ENCODE measurements around the gene GAL3ST1.
"Not testable (repeated sequence)": the region's sequence is repeated elsewhere in the genome, so short reads cannot be mapped to it uniquely, and the experiment has no call there.

Gene GAL3ST1

GRCh38 chr22:30596886-30597285 is 22.4 kb upstream of the GAL3ST1 start:
- H3K4me1 ChIP-seq (ENCODE audit: control insufficient read depth, insufficient read depth, low read length) = no peaks in the 10 kb centered on the region
- peaks cover 8% of the 10 kb centered on the region; the same call in 1 of the 2 replicates for H3K27me3 ChIP-seq (ENCODE audit: control insufficient read depth, insufficient read depth, low read length)
- no peaks in the 10 kb centered on the region for H3K36me3 ChIP-seq (ENCODE audit: control insufficient read depth, insufficient read depth, low read length)
- no peak overlapping the region for H3K27ac ChIP-seq (ENCODE audit: low read depth, low read length)
- no peaks in the 10 kb centered on the region for H3K9me3 ChIP-seq (ENCODE audit: control insufficient read depth, insufficient read depth, low read length)
- no peak overlapping the region for H3K9ac ChIP-seq (ENCODE audit: low read depth, low read length)
- H3K4me3 ChIP-seq (ENCODE audit: low read depth, low read length) = no peak overlapping the region

GRCh38 chr22:30596199-30596598 is 21.7 kb upstream of the GAL3ST1 start:
- Histone ChIP-seq H3K27me3 (ENCODE audit: control insufficient read depth, insufficient read depth, low read length) (peaks cover 8% of the 10 kb centered on the region; the same call in 1 of the 2 replicates), H3K36me3 (ENCODE audit: control insufficient read depth, insufficient read depth, low read length) (no peaks in the 10 kb centered on the region), H3K9ac (ENCODE audit: low read depth, low read length) (no peak overlapping the region), H3K4me1 (ENCODE audit: control insufficient read depth, insufficient read depth, low read length) (no peaks in the 10 kb centered on the region), H3K27ac (ENCODE audit: low read depth, low read length) (no peak overlapping the region), H3K9me3 (ENCODE audit: control insufficient read depth, insufficient read depth, low read length) (no peaks in the 10 kb centered on the region), H3K4me3 (ENCODE audit: low read depth, low read length) (no peak overlapping the region)

GRCh38 chr22:30592360-30592713 is 17.9 kb upstream of the GAL3ST1 start:
- H3K4me3 ChIP-seq (ENCODE audit: low read depth, low read length); H3K27ac ChIP-seq (ENCODE audit: low read depth, low read length); H3K4me1 ChIP-seq (ENCODE audit: control insufficient read depth, insufficient read depth, low read length); H3K9me3 ChIP-seq (ENCODE audit: control insufficient read depth, insufficient read depth, low read length); H3K27me3 ChIP-seq (ENCODE audit: control insufficient read depth, insufficient read depth, low read length); H3K9ac ChIP-seq (ENCODE audit: low read depth, low read length): not testable (repeated sequence)
- H3K36me3 ChIP-seq (ENCODE audit: control insufficient read depth, insufficient read depth, low read length) = peaks cover 27% of the 10 kb centered on the region

- H3K27me3 ChIP-seq (ENCODE audit: control insufficient read depth, insufficient read depth, low read length) = peaks cover 8% of the 10 kb centered on the region; the same call in 1 of the 2 replicates
- peaks cover 32% of the 10 kb centered on the region for H3K36me3 ChIP-seq (ENCODE audit: control insufficient read depth, insufficient read depth, low read length)
- peak within 1 kb of the TSS; percentile 84 for H3K9ac ChIP-seq (ENCODE audit: low read depth, low read length)
- H3K4me1 ChIP-seq (ENCODE audit: control insufficient read depth, insufficient read depth, low read length) = no peaks in the 10 kb centered on the region
- H3K9me3 ChIP-seq (ENCODE audit: control insufficient read depth, insufficient read depth, low read length) = no peaks in the 10 kb centered on the region
- peak within 1 kb of the TSS; percentile 84 for H3K27ac ChIP-seq (ENCODE audit: low read depth, low read length)
- H3K4me3 ChIP-seq (ENCODE audit: low read depth, low read length) = peak within 1 kb of the TSS; percentile 94
Observed at GRCh38 chr22:30591588-30592359, 17.3 kb upstream of the GAL3ST1 start, which contains the start of gene PES1. Gene PES1, minus strand, starts transcription at chr22:30591910. Its CDS starts 77 bp downstream, at chr22:30591833.

- peaks cover 38% of the 10 kb centered on the region for H3K36me3 ChIP-seq (ENCODE audit: control insufficient read depth, insufficient read depth, low read length)
- H3K4me3 ChIP-seq (ENCODE audit: low read depth, low read length) = peak overlapping the region; percentile 94
- no peaks in the 10 kb centered on the region for H3K4me1 ChIP-seq (ENCODE audit: control insufficient read depth, insufficient read depth, low read length)
- H3K27me3 ChIP-seq (ENCODE audit: control insufficient read depth, insufficient read depth, low read length) = peaks cover 8% of the 10 kb centered on the region; the same call in 1 of the 2 replicates
- H3K9ac ChIP-seq (ENCODE audit: low read depth, low read length) = peak overlapping the region; percentile 84
- no peaks in the 10 kb centered on the region for H3K9me3 ChIP-seq (ENCODE audit: control insufficient read depth, insufficient read depth, low read length)
- peak overlapping the region; percentile 84 for H3K27ac ChIP-seq (ENCODE audit: low read depth, low read length)
Observed at GRCh38 chr22:30591191-30591587, 16.7 kb upstream of the GAL3ST1 start.

GRCh38 chr22:30586414-30586813 is 11.9 kb upstream of the GAL3ST1 start:
- Histone ChIP-seq H3K4me3 (ENCODE audit: low read depth, low read length) (no peak overlapping the region), H3K27ac (ENCODE audit: low read depth, low read length) (no peak overlapping the region), H3K9me3 (ENCODE audit: control insufficient read depth, insufficient read depth, low read length) (no peaks in the 10 kb centered on the region), H3K36me3 (ENCODE audit: control insufficient read depth, insufficient read depth, low read length) (peaks cover 85% of the 10 kb centered on the region), H3K4me1 (ENCODE audit: control insufficient read depth, insufficient read depth, low read length) (no peaks in the 10 kb centered on the region), H3K27me3 (ENCODE audit: control insufficient read depth, insufficient read depth, low read length) (no peaks in the 10 kb centered on the region), H3K9ac (ENCODE audit: low read depth, low read length) (no peak overlapping the region)

GRCh38 chr22:30584441-30584840 is 10.0 kb upstream of the GAL3ST1 start:
- Histone ChIP-seq H3K27me3 (ENCODE audit: control insufficient read depth, insufficient read depth, low read length) (no peaks in the 10 kb centered on the region), H3K36me3 (ENCODE audit: control insufficient read depth, insufficient read depth, low read length) (peaks cover 99% of the 10 kb centered on the region), H3K9ac (ENCODE audit: low read depth, low read length) (no peak overlapping the region)

GRCh38 chr22:30582788-30583545 is 8.5 kb upstream of the GAL3ST1 start:
- Histone ChIP-seq H3K4me3 (ENCODE audit: low read depth, low read length) (no peak overlapping the region), H3K27me3 (ENCODE audit: control insufficient read depth, insufficient read depth, low read length) (no peaks in the 10 kb centered on the region), H3K36me3 (ENCODE audit: control insufficient read depth, insufficient read depth, low read length) (peaks cover 99% of the 10 kb centered on the region), H3K9ac (ENCODE audit: low read depth, low read length) (no peak overlapping the region), H3K4me1 (ENCODE audit: control insufficient read depth, insufficient read depth, low read length) (no peaks in the 10 kb centered on the region), H3K27ac (ENCODE audit: low read depth, low read length) (peak overlapping the region; percentile 38), H3K9me3 (ENCODE audit: control insufficient read depth, insufficient read depth, low read length) (no peaks in the 10 kb centered on the region)

More at GRCh38 chr22:30584441-30584840, 10.0 kb upstream of the GAL3ST1 start:
- no peaks in the 10 kb centered on the region for H3K9me3 ChIP-seq (ENCODE audit: control insufficient read depth, insufficient read depth, low read length)
- no peak overlapping the region for H3K4me3 ChIP-seq (ENCODE audit: low read depth, low read length)
- H3K4me1 ChIP-seq (ENCODE audit: control insufficient read depth, insufficient read depth, low read length) = no peaks in the 10 kb centered on the region
- no peak overlapping the region for H3K27ac ChIP-seq (ENCODE audit: low read depth, low read length)

GRCh38 chr22:30582051-30582450 is 7.6 kb upstream of the GAL3ST1 start:
- Histone ChIP-seq H3K27ac (ENCODE audit: low read depth, low read length) (no peak overlapping the region), H3K27me3 (ENCODE audit: control insufficient read depth, insufficient read depth, low read length) (no peaks in the 10 kb centered on the region), H3K4me3 (ENCODE audit: low read depth, low read length) (no peak overlapping the region), H3K9me3 (ENCODE audit: control insufficient read depth, insufficient read depth, low read length) (no peaks in the 10 kb centered on the region), H3K36me3 (ENCODE audit: control insufficient read depth, insufficient read depth, low read length) (peaks cover 99% of the 10 kb centered on the region), H3K9ac (ENCODE audit: low read depth, low read length) (no peak overlapping the region), H3K4me1 (ENCODE audit: control insufficient read depth, insufficient read depth, low read length) (no peaks in the 10 kb centered on the region)

GRCh38 chr22:30580896-30581295 is 6.4 kb upstream of the GAL3ST1 start:
- H3K36me3 ChIP-seq (ENCODE audit: control insufficient read depth, insufficient read depth, low read length) = peaks cover 99% of the 10 kb centered on the region

GRCh38 chr22:30578481-30578880 is 4.0 kb upstream of the GAL3ST1 start:
- Histone ChIP-seq H3K4me1 (ENCODE audit: control insufficient read depth, insufficient read depth, low read length) (0 out of 2 replicates have a peak, but pooled peaks cover 7% of the 10 kb centered on the region), H3K4me3 (ENCODE audit: low read depth, low read length) (no peak overlapping the region), H3K9ac (ENCODE audit: low read depth, low read length) (no peak overlapping the region), H3K27me3 (ENCODE audit: control insufficient read depth, insufficient read depth, low read length) (no peaks in the 10 kb centered on the region), H3K36me3 (ENCODE audit: control insufficient read depth, insufficient read depth, low read length) (peaks cover 81% of the 10 kb centered on the region), H3K9me3 (ENCODE audit: control insufficient read depth, insufficient read depth, low read length) (no peaks in the 10 kb centered on the region), H3K27ac (ENCODE audit: low read depth, low read length) (no peak overlapping the region)

More at GRCh38 chr22:30580896-30581295, 6.4 kb upstream of the GAL3ST1 start:
- H3K4me3 ChIP-seq (ENCODE audit: low read depth, low read length) = no peak overlapping the region
- no peak overlapping the region for H3K9ac ChIP-seq (ENCODE audit: low read depth, low read length)
- no peaks in the 10 kb centered on the region for H3K9me3 ChIP-seq (ENCODE audit: control insufficient read depth, insufficient read depth, low read length)
- no peaks in the 10 kb centered on the region for H3K4me1 ChIP-seq (ENCODE audit: control insufficient read depth, insufficient read depth, low read length)
- H3K27ac ChIP-seq (ENCODE audit: low read depth, low read length) = no peak overlapping the region
- no peaks in the 10 kb centered on the region for H3K27me3 ChIP-seq (ENCODE audit: control insufficient read depth, insufficient read depth, low read length)
